H9 (cell line): Measurements from ENCODE around the gene DIAPH2. TPM values are rescaled to one million over a fixed set of nuclear protein-coding genes. Genes with fewer than 3 reads are reported as not detected.

Experiments
- DNase-seq: peaks from one replicate; pipeline ENCODE4 v3.0.0-alpha.2; 2017
- H2AFZ ChIP-seq: one replicate; pipeline ENCODE4 v1.6.1; 2013; ENCODE audit warnings: mild to moderate bottlenecking, low read length, control low read depth, moderate library complexity
- H2AK5ac ChIP-seq: 2 replicates; pipeline ENCODE4 v1.6.1; 2013; ENCODE audit warnings: low read length, control low read depth, mixed read lengths; ENCODE audit not compliant: insufficient read length
- H2BK120ac ChIP-seq: one replicate; pipeline ENCODE4 v1.6.1; 2013; ENCODE audit warnings: low read depth, mild to moderate bottlenecking, low read length, control low read depth, inconsistent platforms; ENCODE audit not compliant: poor library complexity, severe bottlenecking
- H2BK12ac ChIP-seq: 2 replicates; pipeline ENCODE4 v1.6.1; 2013; ENCODE audit warnings: low read length, control low read depth, mixed read lengths, low read depth; ENCODE audit not compliant: insufficient read length
- H2BK15ac ChIP-seq: 2 replicates; pipeline ENCODE4 v1.6.1; 2013; ENCODE audit warnings: low read depth, low read length, control low read depth
- H2BK20ac ChIP-seq: one replicate; pipeline ENCODE4 v1.6.1; 2013; ENCODE audit warnings: low read depth, mild to moderate bottlenecking, low read length, control low read depth, inconsistent platforms; ENCODE audit not compliant: poor library complexity, severe bottlenecking
- H2BK5ac ChIP-seq: 2 replicates; pipeline ENCODE4 v1.6.1; 2013; ENCODE audit warnings: low read length, control low read depth, mixed read lengths; ENCODE audit not compliant: insufficient read length
- H3K14ac ChIP-seq: 2 replicates; pipeline ENCODE4 v1.6.1; 2013; ENCODE audit warnings: low read length, control low read depth; ENCODE audit not compliant: insufficient read depth
- H3K18ac ChIP-seq: 2 replicates; pipeline ENCODE4 v1.6.1; 2013; ENCODE audit warnings: low read depth, mild to moderate bottlenecking, mixed read lengths, low read length, control low read depth; ENCODE audit not compliant: insufficient read length
- H3K23ac ChIP-seq: 2 replicates; pipeline ENCODE4 v1.6.1; 2013; ENCODE audit warnings: low read length, control low read depth, mixed read lengths, low read depth; ENCODE audit not compliant: insufficient read length
- H3K23me2 ChIP-seq: 2 replicates; pipeline ENCODE4 v1.6.1; 2013; ENCODE audit warnings: low read depth, mild to moderate bottlenecking, mixed read lengths, low read length, control low read depth; ENCODE audit not compliant: insufficient read length, poor library complexity, severe bottlenecking
- H3K27ac ChIP-seq: 2 replicates; pipeline ENCODE4 v1.5.1; 2013; ENCODE audit warnings: low read length, control low read depth, mixed read lengths, low read depth; ENCODE audit not compliant: insufficient read length
- H3K27me3 ChIP-seq: 2 replicates; pipeline ENCODE4 v1.6.1; 2013; ENCODE audit warnings: low read length, control low read depth, inconsistent platforms; ENCODE audit not compliant: insufficient read depth
- H3K4ac ChIP-seq: 2 replicates; pipeline ENCODE4 v1.6.1; 2013; ENCODE audit warnings: low read depth, mild to moderate bottlenecking, control low read depth, inconsistent platforms, low read length, moderate library complexity
- H3K4me1 ChIP-seq: 2 replicates; pipeline ENCODE4 v1.6.1; 2013; ENCODE audit warnings: low read length, control low read depth, inconsistent platforms; ENCODE audit not compliant: insufficient read depth
- H3K4me2 ChIP-seq: 2 replicates; pipeline ENCODE4 v1.6.1; 2013; ENCODE audit warnings: low read length, control low read depth, mixed read lengths; ENCODE audit not compliant: insufficient read length, insufficient read depth
- H3K56ac ChIP-seq: 2 replicates; pipeline ENCODE4 v1.6.1; 2013; ENCODE audit warnings: low read depth, mild to moderate bottlenecking, mixed read lengths, low read length, control low read depth; ENCODE audit not compliant: insufficient read length
- H3K79me1 ChIP-seq: 2 replicates; pipeline ENCODE4 v1.6.1; 2013; ENCODE audit warnings: low read depth, mild to moderate bottlenecking, moderate library complexity, low read length, control low read depth, inconsistent platforms; ENCODE audit not compliant: insufficient read depth, poor library complexity, severe bottlenecking
- H3K79me2 ChIP-seq: 2 replicates; pipeline ENCODE4 v1.6.1; 2013; ENCODE audit warnings: low read length, control low read depth, inconsistent platforms; ENCODE audit not compliant: insufficient read depth
- H3K9ac ChIP-seq: 2 replicates; pipeline ENCODE4 v1.6.1; 2013; ENCODE audit warnings: low read length, control low read depth, mixed read lengths; ENCODE audit not compliant: insufficient read length; ENCODE audit errors: extremely low read depth
- H3K9me3 ChIP-seq: one replicate; pipeline ENCODE4 v1.6.1; 2013; ENCODE audit warnings: low read depth, low read length, inconsistent platforms; ENCODE audit not compliant: control insufficient read depth
- H3T11ph ChIP-seq: one replicate; pipeline ENCODE4 v1.6.1; 2013; ENCODE audit warnings: mild to moderate bottlenecking, low read length, control low read depth, inconsistent platforms
- H4K20me1 ChIP-seq: one replicate; pipeline ENCODE4 v1.6.1; 2013; ENCODE audit not compliant: control insufficient read depth, insufficient read length, insufficient read depth
- H4K5ac ChIP-seq: 2 replicates; pipeline ENCODE4 v1.6.1; 2013; ENCODE audit warnings: low read depth, mild to moderate bottlenecking, mixed read lengths, low read length, control low read depth; ENCODE audit not compliant: insufficient read length
- H4K8ac ChIP-seq: replicated peaks from 2 replicates; pipeline ENCODE4 v1.6.1; 2013; ENCODE audit warnings: low read length, control low read depth, mixed read lengths, low read depth; ENCODE audit not compliant: insufficient read length
- H4K91ac ChIP-seq: 2 replicates; pipeline ENCODE4 v1.6.1; 2013; ENCODE audit warnings: low read depth, mild to moderate bottlenecking, moderate library complexity, mixed read lengths, low read length, control low read depth; ENCODE audit not compliant: insufficient read length
- H3K27ac Mint-ChIP-seq, 3 experiments: 2 replicates in 2 of 3; 3 replicates in 1 of 3; pipeline ENCODE4 v1.8.0; 2020 to 2021; ENCODE audit warnings: mixed read lengths in 3 of 3, mild to moderate bottlenecking in 1 of 3, moderate library complexity in 1 of 3
- H3K27me3 Mint-ChIP-seq: 2 replicates; pipeline ENCODE4 v1.8.0; 2021; ENCODE audit warnings: low read depth, mild to moderate bottlenecking, moderate library complexity, mixed read lengths
- H3K36me3 Mint-ChIP-seq, 3 experiments: 2 replicates in 2 of 3; 3 replicates in 1 of 3; pipeline ENCODE4 v1.8.0; 2020 to 2021; ENCODE audit warnings: low read depth in 3 of 3, mixed read lengths in 3 of 3; ENCODE audit not compliant: insufficient read depth in 1 of 3
- H3K4me1 Mint-ChIP-seq, 2 experiments: 2 replicates each; pipeline ENCODE4 v1.8.0; 2020; ENCODE audit warnings: mixed read lengths in 2 of 2
- H3K4me3 Mint-ChIP-seq, 2 experiments: 2 replicates in 1 of 2; 3 replicates in 1 of 2; pipeline ENCODE4 v1.8.0; 2020 to 2021; ENCODE audit warnings: mild to moderate bottlenecking in 2 of 2, mixed read lengths in 2 of 2, moderate library complexity in 1 of 2
- H3K9me3 Mint-ChIP-seq, 2 experiments: 2 replicates in 1 of 2; 3 replicates in 1 of 2; pipeline ENCODE4 v1.8.0; 2020; ENCODE audit warnings: mild to moderate bottlenecking in 2 of 2, mixed read lengths in 2 of 2, moderate library complexity in 1 of 2
- WGBS: extraction: QIAGEN DNeasy Blood & Tissue Kit; methylation state at CpG from one replicate; pipeline ENCODE4 v1.1.7; 2013; ENCODE audit warnings: missing lambda C conversion rate, low lambda C conversion rate, mixed read lengths; ENCODE audit not compliant: insufficient read length; ENCODE audit errors: extremely low coverage; 5-methylcytosine and 5-hydroxymethylcytosine counted together
- total RNA-seq: library from RNA; stranded (reverse); gene quantifications from 2 replicates; pipeline ENCODE4 v1.2.1, GENCODE V29; 2021
- TF ChIP-seq, protein P1 (sequence below): fragments of 200-600 bp; sonication (generic); conservative IDR thresholded peaks from 3 replicates; pipeline ENCODE4 v1.8.0; 2021; ENCODE audit warnings: antibody characterized with exemption, mild to moderate bottlenecking

Gene DIAPH2
- total RNA-seq, 1 experiment from 2014 or later = 45.4 TPM

DNA sequence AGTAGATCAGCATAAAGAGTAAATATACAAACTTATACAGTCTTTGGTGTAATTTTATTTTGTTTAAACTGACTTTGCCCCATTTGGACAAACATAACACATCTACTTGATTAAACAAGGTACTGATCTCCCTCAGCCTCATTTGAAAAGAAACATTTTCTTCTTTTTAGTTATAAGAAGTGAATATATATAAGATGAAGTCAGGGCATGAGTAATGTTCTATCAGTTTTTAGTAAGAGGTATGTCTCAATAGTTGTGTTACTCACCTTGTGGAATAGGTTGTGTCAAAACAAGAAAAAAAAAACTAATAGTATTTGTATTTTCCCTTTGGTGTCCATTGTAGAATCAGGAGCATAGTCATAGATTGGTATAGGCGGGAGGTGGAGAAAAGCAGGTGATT is 526.4 kb downstream of the DIAPH2 start:
- Histone ChIP-seq H3K23me2 (no peaks in the 10 kb centered on the region), H2BK20ac (no peak overlapping the region), H2BK5ac (no peak overlapping the region), H3K79me2 (no peaks in the 10 kb centered on the region), H2AFZ (no peak overlapping the region), H3K9me3 (no peaks in the 10 kb centered on the region), H3K23ac (no peak overlapping the region), H2BK15ac (no peak overlapping the region), H3K4ac (no peak overlapping the region), H2BK12ac (no peak overlapping the region), H4K8ac (no peak overlapping the region), H2AK5ac (no peak overlapping the region), H3K18ac (no peak overlapping the region), H3K14ac (no peak overlapping the region), H3K4me1 (no peaks in the 10 kb centered on the region), H3T11ph (no peak overlapping the region), H4K91ac (no peak overlapping the region), H3K4me2 (no peak overlapping the region), H3K9ac (no peak overlapping the region), H3K79me1 (no peaks in the 10 kb centered on the region), H2BK120ac (no peak overlapping the region), H3K56ac (no peak overlapping the region), H3K27me3 (no peaks in the 10 kb centered on the region), H3K27ac (no peak overlapping the region), H4K20me1 (no peaks in the 10 kb centered on the region), H4K5ac (no peak overlapping the region)
- TF ChIP-seq, protein P1, sequence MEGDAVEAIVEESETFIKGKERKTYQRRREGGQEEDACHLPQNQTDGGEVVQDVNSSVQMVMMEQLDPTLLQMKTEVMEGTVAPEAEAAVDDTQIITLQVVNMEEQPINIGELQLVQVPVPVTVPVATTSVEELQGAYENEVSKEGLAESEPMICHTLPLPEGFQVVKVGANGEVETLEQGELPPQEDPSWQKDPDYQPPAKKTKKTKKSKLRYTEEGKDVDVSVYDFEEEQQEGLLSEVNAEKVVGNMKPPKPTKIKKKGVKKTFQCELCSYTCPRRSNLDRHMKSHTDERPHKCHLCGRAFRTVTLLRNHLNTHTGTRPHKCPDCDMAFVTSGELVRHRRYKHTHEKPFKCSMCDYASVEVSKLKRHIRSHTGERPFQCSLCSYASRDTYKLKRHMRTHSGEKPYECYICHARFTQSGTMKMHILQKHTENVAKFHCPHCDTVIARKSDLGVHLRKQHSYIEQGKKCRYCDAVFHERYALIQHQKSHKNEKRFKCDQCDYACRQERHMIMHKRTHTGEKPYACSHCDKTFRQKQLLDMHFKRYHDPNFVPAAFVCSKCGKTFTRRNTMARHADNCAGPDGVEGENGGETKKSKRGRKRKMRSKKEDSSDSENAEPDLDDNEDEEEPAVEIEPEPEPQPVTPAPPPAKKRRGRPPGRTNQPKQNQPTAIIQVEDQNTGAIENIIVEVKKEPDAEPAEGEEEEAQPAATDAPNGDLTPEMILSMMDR = no peak
- no peak overlapping the region for H3K4me3 Mint-ChIP-seq
- H3K27ac Mint-ChIP-seq = no peak overlapping the region
- H3K27me3 Mint-ChIP-seq = no peaks in the 10 kb centered on the region
- H3K36me3 Mint-ChIP-seq = no peaks in the 10 kb centered on the region
- DNase-seq = no peak
- no peaks in the 10 kb centered on the region for H3K9me3 Mint-ChIP-seq
- 0 out of 4 replicates have a peak, but pooled peaks cover 0 to 2% of the 10 kb centered on the region in 2 experiments for H3K4me1 Mint-ChIP-seq
- WGBS = no CpG with 5 or more reads among the region's 1 CpG
